Cardiac muscle cell (in vitro differentiated cells and primary cell): ENCODE measurements around the gene BDKRB2. TPM values are rescaled to one million over a fixed set of nuclear protein-coding genes. Genes with fewer than 3 reads are reported as not detected.

Source experiments
- DNase-seq, 2 donors: peaks; one replicate each; pipeline versions ENCODE4 v3.0.0 to v3.0.0-alpha.2; 2010 to 2017; ENCODE audit warnings: low read depth in 1 of 2, low spot score in 1 of 2
- H3K27ac ChIP-seq: fragments of 200-600 bp; sonication (generic); 2 replicates; pipeline ENCODE4 v1.5.1; 2016
- H3K27me3 ChIP-seq: fragments of 200-600 bp; sonication (generic); 2 replicates; pipeline ENCODE4 v1.6.0; 2016; ENCODE audit warnings: control low read depth
- H3K36me3 ChIP-seq: fragments of 200-600 bp; sonication (generic); 2 replicates; pipeline ENCODE4 v1.5.1; 2016; ENCODE audit warnings: control low read depth
- H3K4me1 ChIP-seq: fragments of 200-600 bp; sonication (generic); 2 replicates; pipeline ENCODE4 v1.8.1; 2017; ENCODE audit warnings: low read depth, mild to moderate bottlenecking, mixed run types
- H3K4me3 ChIP-seq: fragments of 200-600 bp; sonication (generic); 2 replicates; pipeline ENCODE4 v1.5.1; 2016; ENCODE audit warnings: mild to moderate bottlenecking
- H3K9me3 ChIP-seq: fragments of 200-600 bp; sonication (generic); 2 replicates; pipeline ENCODE4 v1.5.1; 2017; ENCODE audit warnings: low read depth, mild to moderate bottlenecking, control low read depth
- CTCF ChIP-seq: IDR thresholded peaks from 2 replicates; pipeline ENCODE4 v1.5.1; 2012; ENCODE audit warnings: low read depth, mild to moderate bottlenecking, low read length
- polyA plus RNA-seq: library from polyadenylated mRNA; unstranded; fragments of >200 nt; fragmentation: Nextera tagmentation; extraction: Ambion mirVana; gene quantifications from 2 replicates; pipeline ENCODE4 v1.2.1, GENCODE V29; 2016
- total RNA-seq: library from RNA; depleted of rRNA; stranded (reverse); fragments of >200 nt; gene quantifications from 2 replicates; pipeline ENCODE4 v1.2.3, GENCODE V29; 2016

Gene BDKRB2
- total and polyA plus RNA-seq, 2 experiments from 2014 or later, result 0.45 TPM; not detected in 1

GRCh38 chr14:96225213-96225612 lies 20.6 kb downstream of the BDKRB2 start:
- H3K4me3 ChIP-seq, result no peak overlapping the region
- TF ChIP-seq CTCF, result no peak
- H3K27ac ChIP-seq, result no peak overlapping the region
- H3K4me1 ChIP-seq, result no peaks in the 10 kb centered on the region
- DNase-seq, result no peak
- no peaks in the 10 kb centered on the region for H3K36me3 ChIP-seq
- no peaks in the 10 kb centered on the region for H3K9me3 ChIP-seq
- no peaks in the 10 kb centered on the region for H3K27me3 ChIP-seq

GRCh38 chr14:96225745-96226151 lies 21.1 kb downstream of the BDKRB2 start:
- H3K9me3 ChIP-seq, result no peaks in the 10 kb centered on the region
- DNase-seq, result peak; percentile 31 to 55
- H3K4me3 ChIP-seq, result no peak overlapping the region
- TF ChIP-seq CTCF, result peak; percentile 19
- no peaks in the 10 kb centered on the region for H3K36me3 ChIP-seq
- no peak overlapping the region for H3K27ac ChIP-seq
- H3K27me3 ChIP-seq, result no peaks in the 10 kb centered on the region
- H3K4me1 ChIP-seq, result no peaks in the 10 kb centered on the region

GRCh38 chr14:96227428-96227827 lies 22.8 kb downstream of the BDKRB2 start:
- H3K27me3 ChIP-seq, result no peaks in the 10 kb centered on the region
- no peaks in the 10 kb centered on the region for H3K36me3 ChIP-seq
- no peak for TF ChIP-seq CTCF
- no peak overlapping the region for H3K4me3 ChIP-seq
- no peaks in the 10 kb centered on the region for H3K9me3 ChIP-seq
- H3K4me1 ChIP-seq, result no peaks in the 10 kb centered on the region
- no peak overlapping the region for H3K27ac ChIP-seq
- no peak for DNase-seq

- no peak for TF ChIP-seq CTCF
- no peaks in the 10 kb centered on the region for H3K4me1 ChIP-seq
- H3K36me3 ChIP-seq, result no peaks in the 10 kb centered on the region
- H3K27me3 ChIP-seq, result no peaks in the 10 kb centered on the region
- no peak overlapping the region for H3K27ac ChIP-seq
- DNase-seq, result peak in 1 of 2 donors; percentile 48
- no peak overlapping the region for H3K4me3 ChIP-seq
- no peaks in the 10 kb centered on the region for H3K9me3 ChIP-seq
Observed at GRCh38 chr14:96229315-96229714, 24.7 kb downstream of the BDKRB2 start.

GRCh38 chr14:96231056-96231455 lies 26.4 kb downstream of the BDKRB2 start:
- Histone ChIP-seq H3K36me3 (no peaks in the 10 kb centered on the region), H3K4me1 (no peaks in the 10 kb centered on the region), H3K27ac (no peak overlapping the region), H3K9me3 (no peaks in the 10 kb centered on the region), H3K4me3 (no peak overlapping the region), H3K27me3 (no peaks in the 10 kb centered on the region)
- DNase-seq, result no peak
- no peak for TF ChIP-seq CTCF
